DMS53 treated with DMSO at 0.1 percent for 48 hours (cell line): ENCODE data around the gene ATP13A3.

Source experiments
- DNase-seq: peaks from one replicate; lab custom pipeline; 2025; ENCODE audit not compliant: unreplicated experiment; lab: John Stamatoyannopoulos, UW

ATP13A3 gene

DNA sequence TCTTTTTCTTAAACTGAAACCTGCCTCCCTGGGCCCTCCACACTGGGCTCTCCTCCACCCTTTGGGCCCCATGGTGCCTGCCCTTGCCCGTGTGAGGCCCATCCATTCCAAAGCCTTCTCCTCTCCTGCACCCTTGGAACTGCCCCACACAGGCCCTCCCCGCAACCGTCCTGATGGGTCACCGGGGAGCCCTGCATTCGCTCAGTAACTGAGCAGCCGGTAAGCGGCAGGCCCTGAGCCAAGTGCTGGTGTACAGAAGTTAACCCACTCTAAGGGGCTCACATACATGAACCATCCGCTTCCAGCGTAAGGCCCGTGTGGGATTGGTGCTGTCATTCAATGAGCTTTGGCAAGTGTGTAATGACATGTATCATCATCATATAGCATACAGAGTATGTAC is 111.9 kb downstream of the ATP13A3 start:
- no peak for DNase-seq

DNA sequence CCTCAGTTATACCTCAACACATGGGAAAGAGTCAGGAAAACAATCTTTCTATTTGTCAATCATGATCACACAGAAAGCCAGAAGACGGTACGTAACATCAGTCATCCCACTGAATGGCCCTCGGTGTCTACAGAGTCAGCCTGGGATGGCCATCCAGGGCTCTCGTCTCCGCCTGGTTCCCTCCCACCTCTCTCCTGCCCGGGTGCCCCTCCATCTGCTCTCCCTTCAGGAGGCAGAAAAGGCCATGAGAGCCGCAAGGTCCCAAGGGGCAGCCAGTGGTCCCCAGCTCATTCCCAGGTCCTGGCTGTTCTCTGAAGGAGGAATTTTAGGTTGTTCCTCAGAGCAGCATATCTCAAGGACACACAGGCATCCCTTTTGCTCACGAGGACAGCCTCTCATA is 112.9 kb downstream of the ATP13A3 start:
- no peak for DNase-seq

GRCh38 chr3:194373028-194373427 is 113.8 kb downstream of the ATP13A3 start:
- DNase-seq: no peak

DNA sequence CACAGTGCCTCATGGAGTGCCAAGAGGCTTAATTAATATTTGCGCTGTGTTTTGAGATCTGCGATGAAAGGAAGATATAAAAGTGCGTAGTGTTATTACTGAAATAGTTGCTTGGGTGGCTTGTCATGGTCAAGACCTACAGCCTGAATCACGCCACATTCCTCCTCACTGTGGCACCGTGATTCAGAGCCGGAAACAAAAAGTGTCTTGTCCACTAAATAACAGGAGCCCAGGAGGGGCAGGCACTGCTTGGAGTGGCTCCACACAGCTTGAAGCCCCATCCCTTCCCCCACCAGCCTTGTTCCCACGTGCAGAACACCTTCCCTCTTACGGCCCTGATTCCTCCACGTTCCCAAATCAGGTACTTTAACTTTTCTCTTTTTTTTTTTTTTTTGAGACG is 116.0 kb downstream of the ATP13A3 start:
- no peak for DNase-seq

GRCh38 chr3:194369522-194370279 is 117.1 kb downstream of the ATP13A3 start, which contains the start of gene LRRC15:
LRRC15 (minus strand) TSS chr3:194369743; CDS start chr3:194361043, 8,700 bp downstream.
- DNase-seq: peak; percentile 2

GRCh38 chr3:194368918-194369317 is 117.9 kb downstream of the ATP13A3 start:
- no peak for DNase-seq

- DNase-seq: no peak
Measured at GRCh38 chr3:194367992-194368841, 118.6 kb downstream of the ATP13A3 start.

- DNase-seq: no peak
Measured at GRCh38 chr3:194365978-194366490, 120.8 kb downstream of the ATP13A3 start.

DNA sequence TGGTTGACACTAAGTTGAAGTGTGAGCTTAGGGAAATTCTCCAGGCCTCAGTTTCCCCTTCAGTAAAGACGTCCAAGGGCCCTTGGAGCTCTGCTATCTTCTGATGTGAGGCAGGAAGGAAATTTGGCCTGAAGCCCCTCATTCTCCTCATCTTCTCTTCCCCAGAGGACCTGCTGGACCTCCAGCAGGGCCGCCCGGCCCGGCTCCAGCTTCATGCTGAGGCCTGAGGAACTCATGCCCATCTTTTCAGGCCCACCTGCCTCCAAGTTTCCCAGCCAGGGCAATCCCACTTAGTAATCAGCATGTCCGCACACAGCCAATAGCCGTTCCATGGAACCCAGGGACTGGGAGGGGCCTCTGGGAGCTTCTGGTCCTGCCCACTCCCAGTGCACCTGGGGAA is 121.3 kb downstream of the ATP13A3 start:
- DNase-seq: no peak

DNA sequence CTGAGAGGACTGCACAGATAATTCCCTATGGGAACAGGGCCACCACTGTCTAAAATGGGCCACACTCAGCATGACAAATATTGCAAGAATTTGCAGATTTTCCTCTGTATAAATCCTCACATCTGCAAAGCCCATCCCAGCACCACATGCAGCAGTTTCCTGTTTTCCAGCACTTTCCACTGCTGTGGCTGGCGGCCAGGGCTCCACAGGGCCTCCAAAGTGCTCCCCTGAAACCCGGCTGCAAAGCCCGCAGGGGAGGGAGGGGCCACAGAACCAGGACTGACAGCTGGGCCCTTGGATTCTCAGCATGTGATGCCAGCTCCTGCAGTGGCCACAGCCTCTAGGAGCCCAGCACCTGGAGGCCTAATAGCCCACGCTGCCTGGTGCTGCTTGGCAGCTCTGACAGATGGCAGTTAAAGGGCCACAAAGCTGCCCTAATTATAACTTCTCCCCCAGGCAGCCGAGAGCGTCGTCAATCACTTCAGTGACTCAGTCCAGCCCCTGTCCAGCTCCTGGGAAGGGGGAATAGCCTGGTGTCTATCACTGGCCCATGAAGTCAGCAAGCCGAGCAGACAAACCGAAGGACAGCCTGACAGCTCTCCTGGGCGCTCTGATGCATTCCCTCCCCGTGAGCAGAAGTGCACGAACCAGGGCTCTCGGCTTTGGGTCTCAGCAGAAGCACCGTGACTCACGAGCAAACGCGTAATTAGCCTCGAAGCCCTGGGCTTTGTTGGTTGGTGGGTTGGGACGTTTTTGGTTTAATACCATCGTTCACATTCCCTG is 122.0 kb downstream of the ATP13A3 start:
- DNase-seq: no peak

GRCh38 chr3:194364314-194364651 is 122.5 kb downstream of the ATP13A3 start:
- no peak for DNase-seq

DNA sequence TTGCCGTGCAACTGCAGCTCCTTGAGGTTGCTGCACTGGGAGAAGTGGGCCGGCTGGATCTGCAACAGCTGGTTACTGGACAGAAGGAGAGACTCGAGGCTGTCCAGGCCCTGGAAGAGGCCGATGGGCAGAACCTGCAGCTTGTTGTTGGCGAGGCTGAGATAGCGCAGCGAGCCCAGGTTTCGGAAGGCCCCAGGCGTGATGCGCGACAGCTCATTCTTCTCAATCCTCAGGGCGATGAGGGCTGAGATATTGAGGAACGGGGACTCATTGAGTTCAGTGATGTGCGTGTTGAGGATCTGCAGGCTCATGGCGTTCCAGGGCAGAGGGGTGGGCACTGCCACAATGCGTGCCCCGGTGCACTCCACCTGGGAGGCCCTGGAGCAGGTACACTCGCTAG is 126.2 kb downstream of the ATP13A3 start:
- no peak for DNase-seq

GRCh38 chr3:194357681-194358080 is 129.1 kb downstream of the ATP13A3 start:
- DNase-seq: no peak

DNA sequence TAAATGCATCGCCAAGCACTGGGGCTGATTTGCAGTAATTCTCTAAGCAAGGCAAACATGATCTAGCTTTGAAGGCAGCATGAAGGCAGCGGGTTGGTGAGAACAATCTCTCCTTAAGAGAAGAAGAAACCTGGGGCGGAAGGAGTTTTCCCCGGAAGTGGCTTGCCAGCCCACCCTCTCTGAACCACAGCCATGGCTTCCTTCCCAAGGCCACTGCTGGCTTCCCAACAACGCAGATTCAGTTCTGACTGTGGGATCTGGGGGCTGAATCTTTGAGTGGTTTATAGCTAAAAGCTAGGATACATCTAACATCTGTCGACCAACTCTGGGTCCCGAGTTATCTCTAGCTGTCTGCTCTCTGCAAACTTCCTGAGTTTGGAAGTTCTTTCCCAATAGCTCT is 131.4 kb downstream of the ATP13A3 start:
- no peak for DNase-seq

- DNase-seq: no peak
Measured at GRCh38 chr3:194354315-194354714, 132.5 kb downstream of the ATP13A3 start.
